Coronary artery (tissue), 2 donors: Measurements from ENCODE around the gene DCAF8L2.

Experiments
- DNase-seq: peaks from one replicate; pipeline ENCODE4 v3.0.0-alpha.2; 2017; ENCODE audit warnings: low spot score
- H3K27ac ChIP-seq, 2 donors: fragments of 200-600 bp; sonication (generic); one replicate each; pipeline ENCODE4 v1.5.1; 2016 to 2019
- H3K4me3 ChIP-seq: fragments of 200-600 bp; sonication (generic); 2 replicates; pipeline ENCODE4 v1.5.1; 2016; ENCODE audit warnings: mild to moderate bottlenecking, moderate library complexity
- CTCF ChIP-seq: fragments of 200-600 bp; sonication (generic); IDR thresholded peaks from one replicate; pipeline ENCODE4 v1.5.1; 2019; ENCODE audit warnings: antibody characterized with exemption

DCAF8L2 gene

GRCh38 chrX:27583976-27584375, 6.2 kb upstream of the DCAF8L2 start:
- H3K27ac ChIP-seq: no peak overlapping the region
- no peak for TF ChIP-seq CTCF
- no peak overlapping the region for H3K4me3 ChIP-seq
- no peak for DNase-seq

GRCh38 chrX:27591938-27592337, 1.8 kb downstream of the DCAF8L2 start:
- no peak for TF ChIP-seq CTCF
- no peak overlapping the region for H3K27ac ChIP-seq
- no peak for DNase-seq
- H3K4me3 ChIP-seq: no peak overlapping the region

GRCh38 chrX:27597508-27597907, 7.4 kb downstream of the DCAF8L2 start:
- no peak for TF ChIP-seq CTCF
- no peak for DNase-seq
- no peak overlapping the region for H3K4me3 ChIP-seq
- H3K27ac ChIP-seq: no peak overlapping the region

GRCh38 chrX:27598312-27598711, 8.2 kb downstream of the DCAF8L2 start:
- TF ChIP-seq CTCF: no peak
- Histone ChIP-seq H3K4me3 (no peak overlapping the region), H3K27ac (no peak overlapping the region)
- no peak for DNase-seq

- no peak for DNase-seq
- H3K27ac ChIP-seq: no peak overlapping the region
- no peak for TF ChIP-seq CTCF
- H3K4me3 ChIP-seq: no peak overlapping the region
Observed at GRCh38 chrX:27599928-27600327, 9.8 kb downstream of the DCAF8L2 start.

- DNase-seq: no peak
- no peak overlapping the region for H3K27ac ChIP-seq
- no peak overlapping the region for H3K4me3 ChIP-seq
- no peak for TF ChIP-seq CTCF
Observed at GRCh38 chrX:27600686-27601085, 10.5 kb downstream of the DCAF8L2 start.

- no peak overlapping the region for H3K4me3 ChIP-seq
- DNase-seq: no peak
- H3K27ac ChIP-seq: no peak overlapping the region
- TF ChIP-seq CTCF: no peak
Observed at GRCh38 chrX:27608671-27609070, 18.5 kb downstream of the DCAF8L2 start.
